CD4-positive, alpha-beta T cell (primary cell): ENCODE measurements around the gene PROSER3. TPM values are rescaled to one million over a fixed set of nuclear protein-coding genes. Genes with fewer than 3 reads are reported as not detected.

Experiments used
- ATAC-seq: fragments of 200-7000 bp; cut with Tn5 transposase; one replicate; pipeline ENCODE4 v1.10.0; 2022; ENCODE audit warnings: mild to moderate bottlenecking; ENCODE audit not compliant: poor library complexity
- CTCF ChIA-PET: fragments of 350-600 bp; sonication (Branson Sonifier 250); formaldehyde crosslinking; loops from one replicate; lab custom pipeline; 2021; ENCODE audit warnings: antibody characterized with exemption, inconsistent platforms; lab: Charles Lee
- POLR2A ChIA-PET: fragments of 350-600 bp; sonication (Branson Sonifier 250); formaldehyde crosslinking; loops from one replicate; lab custom pipeline; 2021; ENCODE audit warnings: antibody characterized with exemption, inconsistent platforms; lab: Charles Lee
- DNase-seq, 14 experiments: peaks; one replicate each; pipeline ENCODE4 v3.0.0-alpha.2; 2013 to 2020; ENCODE audit warnings: mixed read lengths in 2 of 14
- H3K27ac ChIP-seq, 2 donors: one replicate each; pipeline versions ENCODE4 v1.5.1 to v1.7.0; 2013; ENCODE audit warnings: low read length in 2 of 2, low read depth in 1 of 2, mild to moderate bottlenecking in 1 of 2
- H3K27me3 ChIP-seq, 2 experiments: 1 replicate in 1 of 2; 2 replicates in 1 of 2; pipeline versions ENCODE4 v1.6.1 to v1.7.0; 2013; ENCODE audit warnings: low read length in 2 of 2, control low read depth in 1 of 2, mild to moderate bottlenecking in 1 of 2, moderate library complexity in 1 of 2; ENCODE audit not compliant: insufficient read depth in 2 of 2, control insufficient read depth in 1 of 2
- H3K36me3 ChIP-seq: one replicate; pipeline ENCODE4 v1.6.1; 2013; ENCODE audit warnings: low read length, control low read depth; ENCODE audit not compliant: insufficient read depth
- H3K4me1 ChIP-seq: one replicate; pipeline ENCODE4 v1.6.1; 2013; ENCODE audit warnings: low read length, control low read depth; ENCODE audit not compliant: insufficient read depth
- H3K4me3 ChIP-seq: one replicate; pipeline ENCODE4 v1.5.1; 2013; ENCODE audit warnings: mild to moderate bottlenecking, low read length, moderate library complexity
- H3K9me3 ChIP-seq, 2 experiments: 1 replicate in 1 of 2; 2 replicates in 1 of 2; pipeline versions ENCODE4 v1.6.1 to v1.7.0; 2013; ENCODE audit warnings: low read length in 2 of 2, mild to moderate bottlenecking in 2 of 2, control low read depth in 1 of 2, moderate library complexity in 1 of 2; ENCODE audit not compliant: control insufficient read depth in 1 of 2, insufficient read depth in 1 of 2
- H3K27ac Mint-ChIP-seq: one replicate; pipeline ENCODE4 v1.8.0; 2020; ENCODE audit warnings: mixed read lengths
- H3K27me3 Mint-ChIP-seq: one replicate; pipeline ENCODE4 v1.8.0; 2021; ENCODE audit warnings: mixed read lengths
- H3K36me3 Mint-ChIP-seq: one replicate; pipeline ENCODE4 v1.8.0; 2021; ENCODE audit warnings: low read depth, mixed read lengths
- H3K4me1 Mint-ChIP-seq: one replicate; pipeline ENCODE4 v1.8.0; 2021; ENCODE audit warnings: low read depth, mixed read lengths
- H3K4me3 Mint-ChIP-seq: one replicate; pipeline ENCODE4 v1.8.0; 2020; ENCODE audit warnings: mild to moderate bottlenecking, mixed read lengths
- H3K9me3 Mint-ChIP-seq: one replicate; pipeline ENCODE4 v1.8.0; 2020; ENCODE audit warnings: mixed read lengths
- CTCF ChIP-seq: fragments of 200-600 bp; IDR thresholded peaks from one replicate; pipeline ENCODE4 v1.8.0; 2022; ENCODE audit warnings: antibody characterized with exemption, mild to moderate bottlenecking
- intact Hi-C, 2 experiments: fragments of 100-400 bp; cut with DNase I in 1 of 2; cut with micrococcal nuclease in 1 of 2; formaldehyde crosslinking; loops; one replicate each; pipeline versions ENCODE4 v1.15.1 to v1.9.0; 2023 to 2025; cut with DNase I, micrococcal nuclease
- total RNA-seq, 174 experiments: library from RNA in 2 of 174; stranded (reverse) in 2 of 174; gene quantifications; one replicate each; pipeline ENCODE4 v1.2.3 and lab custom pipeline; 2021 to 2026

PROSER3 gene
- total RNA-seq, 2 experiments from 2014 or later, result 19.4 to 22.6 TPM

- Histone ChIP-seq H3K4me1 (peaks cover 8% of the 10 kb centered on the region), H3K27me3 (peaks cover 9 to 12% of the 10 kb centered on the region in 2 experiments), H3K36me3 (no peaks in the 10 kb centered on the region), H3K27ac (no peak overlapping the region), H3K9me3 (peaks cover 0 to 8% of the 10 kb centered on the region in 2 experiments), H3K4me3 (no peak overlapping the region)
- Mint-ChIP-seq H3K9me3 (no peaks in the 10 kb centered on the region), H3K27me3 (peaks cover 43% of the 10 kb centered on the region), H3K4me1 (no peaks in the 10 kb centered on the region), H3K4me3 (no peak overlapping the region), H3K27ac (no peak overlapping the region), H3K36me3 (no peaks in the 10 kb centered on the region)
- ATAC-seq (no peak), DNase-seq (no peak)
- no peak for TF ChIP-seq CTCF
- ChIA-PET POLR2A (no interaction called here), CTCF (no interaction called here)
- intact Hi-C loops, result no loop called here
Observed at GRCh38 chr19:35796645-35797542, 38.9 kb downstream of the PROSER3 start.

- no peak for ATAC-seq
- Histone ChIP-seq H3K36me3 (no peaks in the 10 kb centered on the region), H3K4me3 (no peak overlapping the region), H3K4me1 (peaks cover 8% of the 10 kb centered on the region), H3K27ac (no peak overlapping the region), H3K9me3 (peaks cover 0 to 8% of the 10 kb centered on the region in 2 experiments), H3K27me3 (peaks cover 9 to 12% of the 10 kb centered on the region in 2 experiments)
- no peaks in the 10 kb centered on the region for H3K4me1 Mint-ChIP-seq
- H3K4me3 Mint-ChIP-seq, result no peak overlapping the region
- H3K36me3 Mint-ChIP-seq, result no peaks in the 10 kb centered on the region
- CTCF ChIA-PET, result no interaction called here
- no peak overlapping the region for H3K27ac Mint-ChIP-seq
- DNase-seq, result no peak
- intact Hi-C loops, result no loop called here
- no peak for TF ChIP-seq CTCF
- H3K27me3 Mint-ChIP-seq, result peaks cover 46% of the 10 kb centered on the region
- H3K9me3 Mint-ChIP-seq, result no peaks in the 10 kb centered on the region
- POLR2A ChIA-PET, result no interaction called here
Observed at GRCh38 chr19:35797663-35798062, 39.7 kb downstream of the PROSER3 start.

- no peak overlapping the region for H3K4me3 ChIP-seq
- peaks cover 5 to 6% of the 10 kb centered on the region in 2 experiments for H3K27me3 ChIP-seq
- no peak for DNase-seq
- Mint-ChIP-seq H3K9me3 (no peaks in the 10 kb centered on the region), H3K36me3 (no peaks in the 10 kb centered on the region), H3K4me1 (no peaks in the 10 kb centered on the region), H3K4me3 (no peak overlapping the region), H3K27ac (no peak overlapping the region), H3K27me3 (peaks cover 29% of the 10 kb centered on the region)
- intact Hi-C loops, result no loop called here
- ATAC-seq, result no peak
- POLR2A ChIA-PET, result no interaction called here
- TF ChIP-seq CTCF, result no peak
- peaks cover 12% of the 10 kb centered on the region for H3K4me1 ChIP-seq
- H3K9me3 ChIP-seq, result peaks cover 0 to 5% of the 10 kb centered on the region in 2 experiments
- H3K27ac ChIP-seq, result no peak overlapping the region
- CTCF ChIA-PET, result no interaction called here
- H3K36me3 ChIP-seq, result no peaks in the 10 kb centered on the region
Observed at GRCh38 chr19:35801828-35802227, 43.9 kb downstream of the PROSER3 start.
